Upper lobe of left lung (tissue), 4 donors: ENCODE results near the gene FAT1.

ENCODE experiments used
- CTCF ChIP-seq, 6 experiments: fragments of 450-650 bp in 4 of 6; fragments of 200-600 bp in 2 of 6; sonication (generic) in 2 of 6; IDR thresholded peaks; one replicate each; pipeline ENCODE4 v1.5.1; 2016 to 2019; ENCODE audit warnings: antibody characterized with exemption in 6 of 6
- EP300 ChIP-seq, 4 donors: sonication (generic); formaldehyde crosslinking; IDR thresholded peaks; one replicate each; pipeline ENCODE4 v1.5.1; 2017; ENCODE audit warnings: antibody characterized with exemption in 4 of 4, control low read depth in 2 of 4
- POLR2A ChIP-seq, 4 donors: fragments of 450-650 bp; IDR thresholded peaks; one replicate each; pipeline ENCODE4 v1.5.1; 2016 to 2017; ENCODE audit warnings: antibody characterized with exemption in 4 of 4, mild to moderate bottlenecking in 2 of 4

- TF ChIP-seq CTCF (IDR thresholded peaks at IDR 0.05) (no peak), EP300 (IDR thresholded peaks at IDR 0.05) (no peak), POLR2A (IDR thresholded peaks at IDR 0.05) (no peak)
Observed at GRCh38 chr4:186730621-186731020, 7.0 kb upstream of the FAT1 start.
